Retinal pigment epithelial cell (primary cell): Measurements from ENCODE around the gene TPST2.

Experiments used
- DNase-seq: peaks from one replicate; pipeline ENCODE4 v3.0.0-alpha.2; 2010; ENCODE audit warnings: low read depth
- H3K4me3 ChIP-seq: 2 replicates; pipeline ENCODE4 v1.5.1; 2011; ENCODE audit warnings: mild to moderate bottlenecking, low read length, control low read depth, moderate library complexity
- CTCF ChIP-seq: conservative IDR thresholded peaks from 2 replicates; pipeline ENCODE4 v1.5.1; 2011; ENCODE audit warnings: low read depth, low read length, control low read depth, inconsistent platforms

The TPST2 gene

GRCh38 chr22:26573026-26573662 is 16.8 kb downstream of the TPST2 start:
- H3K4me3 ChIP-seq = no peak overlapping the region
- no peak for DNase-seq
- no peak for TF ChIP-seq CTCF

- no peak overlapping the region for H3K4me3 ChIP-seq
- DNase-seq = no peak
- TF ChIP-seq CTCF = no peak
These were observed 18.9 kb downstream of the TPST2 start for GRCh38 chr22:26570864-26571525.

GRCh38 chr22:26570115-26570514 is 19.8 kb downstream of the TPST2 start:
- no peak overlapping the region for H3K4me3 ChIP-seq
- no peak for DNase-seq
- no peak for TF ChIP-seq CTCF

GRCh38 chr22:26568207-26568706 is 21.7 kb downstream of the TPST2 start:
- no peak for TF ChIP-seq CTCF
- DNase-seq = no peak
- H3K4me3 ChIP-seq = no peak overlapping the region

GRCh38 chr22:26567610-26568009 is 22.3 kb downstream of the TPST2 start:
- H3K4me3 ChIP-seq = no peak overlapping the region
- no peak for TF ChIP-seq CTCF
- DNase-seq = no peak

GRCh38 chr22:26566994-26567393 is 22.9 kb downstream of the TPST2 start:
- no peak for TF ChIP-seq CTCF
- no peak overlapping the region for H3K4me3 ChIP-seq
- DNase-seq = no peak

- DNase-seq = no peak
- no peak for TF ChIP-seq CTCF
These were observed 24.0 kb downstream of the TPST2 start for GRCh38 chr22:26565889-26566288.

More at GRCh38 chr22:26565889-26566288, 24.0 kb downstream of the TPST2 start:
- H3K4me3 ChIP-seq = no peak overlapping the region
